WTC11 (cell line): Measurements from ENCODE around the gene GBP7. TPM values are rescaled to one million over a fixed set of nuclear protein-coding genes. Genes with fewer than 3 reads are reported as not detected.

Source experiments
- ATAC-seq: fragments of 200-7000 bp; cut with Tn5 transposase; 2 replicates; pipeline ENCODE4 v1.10.0; 2021; ENCODE audit warnings: mild to moderate bottlenecking, moderate library complexity
- CTCF ChIA-PET: fragments of 300-600 bp; sonication (Branson Sonifier 250); formaldehyde crosslinking; loops from one replicate; lab custom pipeline; 2021; ENCODE audit warnings: antibody characterized with exemption; lab: Charles Lee
- POLR2A ChIA-PET: fragments of 350-600 bp; sonication (Branson Sonifier 250); formaldehyde crosslinking; loops from one replicate; lab custom pipeline; 2021; ENCODE audit warnings: antibody characterized with exemption; lab: Charles Lee
- DNase-seq: peaks from one replicate; pipeline ENCODE4 v3.0.0; 2021; ENCODE audit warnings: low spot score
- H3K27ac Mint-ChIP-seq: 2 replicates; pipeline ENCODE4 v1.8.0; 2021; ENCODE audit warnings: mixed read lengths
- H3K27me3 Mint-ChIP-seq: 2 replicates; pipeline ENCODE4 v1.8.0; 2021; ENCODE audit warnings: low read depth, mild to moderate bottlenecking, moderate library complexity, mixed read lengths
- H3K36me3 Mint-ChIP-seq: 2 replicates; pipeline ENCODE4 v1.8.0; 2021; ENCODE audit warnings: mixed read lengths
- H3K4me1 Mint-ChIP-seq: 2 replicates; pipeline ENCODE4 v1.8.0; 2022; ENCODE audit warnings: mixed read lengths
- H3K4me3 Mint-ChIP-seq: 2 replicates; pipeline ENCODE4 v1.8.0; 2021; ENCODE audit warnings: mild to moderate bottlenecking, moderate library complexity, mixed read lengths
- H3K9me3 Mint-ChIP-seq: 2 replicates; pipeline ENCODE4 v1.8.0; 2021; ENCODE audit warnings: mixed read lengths
- ATF1 ChIP-seq: sonication (generic); formaldehyde crosslinking; IDR thresholded peaks from 2 replicates; pipeline ENCODE4 v1.8.1; 2023; ENCODE audit warnings: mild to moderate bottlenecking, moderate library complexity, missing genetic modification reagents
- ATF6 ChIP-seq: sonication (generic); formaldehyde crosslinking; IDR thresholded peaks from 2 replicates; pipeline ENCODE4 v1.8.1; 2023; ENCODE audit warnings: mild to moderate bottlenecking, missing genetic modification reagents
- CBFB ChIP-seq: sonication (generic); formaldehyde crosslinking; IDR thresholded peaks from 2 replicates; pipeline ENCODE4 v1.8.1; 2022; ENCODE audit warnings: mild to moderate bottlenecking, low read depth, missing genetic modification reagents
- CDX4 ChIP-seq: fragments of 250-450 bp; sonication (Bioruptor Pico); IDR thresholded peaks from 2 replicates; pipeline ENCODE4 v1.9.0; 2021; ENCODE audit warnings: moderate library complexity, mild to moderate bottlenecking, inconsistent platforms, borderline replicate concordance
- FOXJ3 ChIP-seq: sonication (generic); formaldehyde crosslinking; IDR thresholded peaks from 2 replicates; pipeline ENCODE4 v1.9.0; 2021; ENCODE audit warnings: missing genetic modification reagents, mild to moderate bottlenecking, borderline replicate concordance
- GRHL2 ChIP-seq: fragments of 250-450 bp; sonication (Bioruptor Pico); IDR thresholded peaks from 2 replicates; pipeline ENCODE4 v1.8.0; 2022; ENCODE audit warnings: mild to moderate bottlenecking, moderate library complexity; ENCODE audit not compliant: insufficient replicate concordance, severe bottlenecking
- IRF1 ChIP-seq: sonication (generic); formaldehyde crosslinking; IDR thresholded peaks from 2 replicates; pipeline ENCODE4 v1.8.0; 2023; ENCODE audit warnings: missing genetic modification reagents
- MLX ChIP-seq: sonication (generic); formaldehyde crosslinking; IDR thresholded peaks from 2 replicates; pipeline ENCODE4 v1.8.1; 2023; ENCODE audit warnings: mild to moderate bottlenecking, missing genetic modification reagents, moderate library complexity
- NFE2L1 ChIP-seq: sonication (generic); formaldehyde crosslinking; IDR thresholded peaks from 2 replicates; pipeline ENCODE4 v1.8.1; 2023; ENCODE audit warnings: missing genetic modification reagents
- PREB ChIP-seq: sonication (generic); formaldehyde crosslinking; IDR thresholded peaks from 2 replicates; pipeline ENCODE4 v1.8.1; 2022; ENCODE audit warnings: mild to moderate bottlenecking, missing genetic modification reagents, moderate library complexity, borderline replicate concordance
- RORB ChIP-seq: fragments of 250-450 bp; sonication (Bioruptor Pico); IDR thresholded peaks from 2 replicates; pipeline ENCODE4 v1.9.0; 2021; ENCODE audit warnings: mild to moderate bottlenecking
- SMAD3 ChIP-seq: sonication (generic); formaldehyde crosslinking; IDR thresholded peaks from 2 replicates; pipeline ENCODE4 v1.8.0; 2022; ENCODE audit warnings: missing genetic modification reagents, mild to moderate bottlenecking, borderline replicate concordance
- TEAD4 ChIP-seq: sonication (generic); formaldehyde crosslinking; IDR thresholded peaks from 2 replicates; pipeline ENCODE4 v1.8.0; 2022; ENCODE audit warnings: mild to moderate bottlenecking, missing genetic modification reagents
- ZMAT4 ChIP-seq: fragments of 250-450 bp; sonication (Bioruptor Pico); IDR thresholded peaks from 2 replicates; pipeline ENCODE4 v1.9.0; 2021; ENCODE audit warnings: mild to moderate bottlenecking
- ZNF232 ChIP-seq: sonication (generic); formaldehyde crosslinking; IDR thresholded peaks from 2 replicates; pipeline ENCODE4 v1.8.0; 2022; ENCODE audit warnings: mild to moderate bottlenecking, missing genetic modification reagents
- ZNF416 ChIP-seq: fragments of 250-450 bp; sonication (Bioruptor Pico); IDR thresholded peaks from 2 replicates; pipeline ENCODE4 v1.9.0; 2021; ENCODE audit warnings: mild to moderate bottlenecking, inconsistent platforms
- ZNF512 ChIP-seq: sonication (generic); formaldehyde crosslinking; IDR thresholded peaks from 2 replicates; pipeline ENCODE4 v1.8.1; 2022; ENCODE audit warnings: missing genetic modification reagents, borderline replicate concordance
- ZNF532 ChIP-seq: fragments of 250-450 bp; sonication (Bioruptor Pico); IDR thresholded peaks from 2 replicates; pipeline ENCODE4 v1.9.0; 2021; ENCODE audit warnings: mild to moderate bottlenecking, borderline replicate concordance
- ZSCAN18 ChIP-seq: fragments of 250-450 bp; sonication (Bioruptor Pico); IDR thresholded peaks from 2 replicates; pipeline ENCODE4 v2.1.2; 2022; ENCODE audit warnings: mild to moderate bottlenecking, moderate library complexity
- total RNA-seq: library from RNA; stranded (reverse); gene quantifications from 3 replicates; pipeline ENCODE4 v1.2.3, GENCODE V29; 2021

The GBP7 gene
- total RNA-seq, 1 experiment from 2014 or later, result not detected

GRCh38 chr1:89174491-89174890 lies 1.3 kb downstream of the GBP7 start (continued):
- no peak for TF ChIP-seq PREB (CRISPR knock-in tag)

- Mint-ChIP-seq H3K27ac (no peak overlapping the region), H3K9me3 (no peaks in the 10 kb centered on the region), H3K27me3 (no peaks in the 10 kb centered on the region), H3K4me3 (no peak overlapping the region), H3K36me3 (no peaks in the 10 kb centered on the region), H3K4me1 (no peaks in the 10 kb centered on the region)
- no peak for TF ChIP-seq NFE2L1
- no peak for TF ChIP-seq CDX4 (CRISPR knock-in tag)
- TF ChIP-seq GRHL2 (CRISPR knock-in tag), result no peak
- no peak for TF ChIP-seq TEAD4
- TF ChIP-seq RORB (CRISPR knock-in tag), result no peak
- TF ChIP-seq ZNF416 (CRISPR knock-in tag), result no peak
- no peak for TF ChIP-seq SMAD3 (CRISPR knock-in tag)
- no peak for TF ChIP-seq ZNF532 (CRISPR knock-in tag)
- TF ChIP-seq ATF6 (CRISPR knock-in tag), result no peak
- no peak for TF ChIP-seq CBFB
- TF ChIP-seq ATF1, result no peak
- no peak for TF ChIP-seq IRF1
- POLR2A ChIA-PET, result no interaction called here
- ATAC-seq, result no peak
- no peak for DNase-seq
- CTCF ChIA-PET, result no interaction called here
These were observed 3.2 kb downstream of the GBP7 start for GRCh38 chr1:89172468-89173143.

- no peak overlapping the region for H3K27ac Mint-ChIP-seq
- no peak for ATAC-seq
- ChIA-PET POLR2A (no interaction called here), CTCF (no interaction called here)
- no peak for DNase-seq
- no peaks in the 10 kb centered on the region for H3K9me3 Mint-ChIP-seq
- H3K27me3 Mint-ChIP-seq, result no peaks in the 10 kb centered on the region
- H3K4me1 Mint-ChIP-seq, result no peaks in the 10 kb centered on the region
- H3K4me3 Mint-ChIP-seq, result no peak overlapping the region
- H3K36me3 Mint-ChIP-seq, result no peaks in the 10 kb centered on the region
- no peak for TF ChIP-seq ZNF512 (CRISPR knock-in tag)
- no peak for TF ChIP-seq MLX (CRISPR knock-in tag)
- TF ChIP-seq ZNF232 (CRISPR knock-in tag), result no peak
- no peak for TF ChIP-seq ZSCAN18 (CRISPR knock-in tag)
- no peak for TF ChIP-seq ZMAT4 (CRISPR knock-in tag)
- TF ChIP-seq FOXJ3 (CRISPR knock-in tag), result no peak
These were observed 4.8 kb downstream of the GBP7 start for GRCh38 chr1:89171067-89171438.
